Transverse colon (tissue), 4 donors: ENCODE results near the gene BST1. TPM values are rescaled to one million over a fixed set of nuclear protein-coding genes. Genes with fewer than 3 reads are reported as not detected.

Experiments
- DNase-seq: peaks from one replicate; pipeline ENCODE4 v3.0.0-alpha.2; 2019
- H3K27ac ChIP-seq, 4 donors: fragments of 200-600 bp; sonication (generic); 2 replicates each; pipeline ENCODE4 v1.5.1; 2016 to 2018; ENCODE audit warnings: inconsistent platforms in 4 of 4
- H3K27me3 ChIP-seq: fragments of 200-600 bp; sonication (generic); 2 replicates; pipeline ENCODE4 v1.5.1; 2017; ENCODE audit warnings: inconsistent platforms
- H3K36me3 ChIP-seq, 4 donors: fragments of 200-600 bp; sonication (generic); 2 replicates each; pipeline ENCODE4 v1.5.1; 2017 to 2019; ENCODE audit warnings: inconsistent platforms in 4 of 4
- H3K4me1 ChIP-seq, 4 donors: fragments of 200-600 bp; sonication (generic); 2 replicates each; pipeline ENCODE4 v1.5.1; 2017 to 2020; ENCODE audit warnings: inconsistent platforms in 4 of 4
- H3K4me3 ChIP-seq, 4 donors: fragments of 200-600 bp; sonication (generic); 1 replicate in 1 of 4; 2 replicates in 3 of 4; pipeline versions ENCODE4 v1.5.1 to v1.6.1; 2017 to 2019; ENCODE audit warnings: inconsistent platforms in 4 of 4
- H3K9me3 ChIP-seq, 2 donors: fragments of 200-600 bp; sonication (generic); 2 replicates each; pipeline ENCODE4 v1.5.1; 2017 to 2019; ENCODE audit warnings: inconsistent platforms in 2 of 2
- CTCF ChIP-seq, 5 experiments: fragments of 200-600 bp in 3 of 5; fragments of 450-650 bp in 2 of 5; sonication (generic) in 3 of 5; IDR thresholded peaks; 1 replicate in 2 of 5; 2 replicates in 3 of 5; pipeline ENCODE4 v1.5.1; 2016 to 2017; ENCODE audit warnings: antibody characterized with exemption in 5 of 5, inconsistent platforms in 3 of 5, mild to moderate bottlenecking in 2 of 5, moderate library complexity in 1 of 5
- EP300 ChIP-seq: sonication (generic); formaldehyde crosslinking; IDR thresholded peaks from one replicate; pipeline ENCODE4 v1.6.1; 2017; ENCODE audit warnings: antibody characterized with exemption, low read depth
- POLR2A ChIP-seq: fragments of 450-650 bp; IDR thresholded peaks from one replicate; pipeline ENCODE4 v1.6.1; 2016; ENCODE audit warnings: antibody characterized with exemption, mild to moderate bottlenecking, moderate library complexity
- POLR2AphosphoS5 ChIP-seq, 3 donors: sonication (generic); formaldehyde crosslinking; IDR thresholded peaks; one replicate each; pipeline ENCODE4 v1.6.1; 2016; ENCODE audit warnings: antibody characterized with exemption in 3 of 3
- WGBS, 2 donors: methylation state at CpG; one replicate each; pipeline ENCODE4 v1.1.5; 2018; ENCODE audit warnings: low coverage in 1 of 2; 5-methylcytosine and 5-hydroxymethylcytosine counted together
- in situ Hi-C, 4 donors: fragments of 200-750 bp; cut with MboI; loops; one replicate each; pipeline versions ENCODE4 v1.15.0 to v1.15.1; 2017; ENCODE audit warnings: low sequenced_read_pairs in 3 of 4, low pct_ligation_motif_present in 1 of 4, low pct_unique_long_range_greater_than_20kb in 1 of 4
- intact Hi-C: fragments of 100-400 bp; cut with DNase I; formaldehyde crosslinking; loops from one replicate; pipeline ENCODE4 v1.15.1; 2023; ENCODE audit warnings: low total_unique reads
- total RNA-seq, 4 donors: library from RNA; depleted of rRNA; stranded (reverse); fragments of >200 nt; gene quantifications; one replicate each; pipeline ENCODE4 v1.1.0, GENCODE V29; 2016

Gene BST1
- total RNA-seq, 4 donors from 2014 or later: 4.3 to 19.4 TPM; not detected in 2

- Histone ChIP-seq H3K27me3 (no peaks in the 10 kb centered on the region), H3K27ac (peak overlapping the region in 1 of 4 donors; percentile 40), H3K9me3 (no peaks in the 10 kb centered on the region), H3K36me3 (no peaks in the 10 kb centered on the region), H3K4me3 (no peak overlapping the region), H3K4me1 (peaks cover 0 to 14% (median 7%) of the 10 kb centered on the region in 4 donors)
- TF ChIP-seq CTCF (IDR thresholded peaks at IDR 0.05): no peak
- 68 to 100% methylated on average over 2 to 7 of the region's 7 CpGs for WGBS, 2 donors
- in situ Hi-C loops (no loop called here), intact Hi-C loops (loop anchor here (5.0 kb wide), 1 partner anchor 1258 kb away; no protein-coding TSS in a partner anchor)
- no peak for DNase-seq
Observed at GRCh38 chr4:15718959-15719358, 16.1 kb downstream of the BST1 start.

GRCh38 chr4:15719506-15719905 lies 16.6 kb downstream of the BST1 start:
- H3K4me3 ChIP-seq: no peak overlapping the region
- H3K36me3 ChIP-seq: no peaks in the 10 kb centered on the region
- TF ChIP-seq POLR2AphosphoS5 (IDR thresholded peaks at IDR 0.05) (no peak), CTCF (IDR thresholded peaks at IDR 0.05) (no peak), EP300 (no peak), POLR2A (no peak)
- no peaks in the 10 kb centered on the region for H3K9me3 ChIP-seq
- peak overlapping the region in 1 of 4 donors; percentile 40 for H3K27ac ChIP-seq
- intact Hi-C loops: loop anchor here (5.0 kb wide), 1 partner anchor 1258 kb away; no protein-coding TSS in a partner anchor
- peaks cover 0 to 14% (median 7%) of the 10 kb centered on the region in 4 donors for H3K4me1 ChIP-seq
- WGBS, 2 donors: 76 to 85% methylated on average over 2 to 4 of the region's 4 CpGs
- DNase-seq: no peak
- H3K27me3 ChIP-seq: no peaks in the 10 kb centered on the region
- in situ Hi-C loops: no loop called here

GRCh38 chr4:15720851-15721250 lies 18.0 kb downstream of the BST1 start:
- no peak for TF ChIP-seq POLR2A
- no peak for TF ChIP-seq POLR2AphosphoS5 (IDR thresholded peaks at IDR 0.05)
- TF ChIP-seq EP300: no peak
- TF ChIP-seq CTCF (IDR thresholded peaks at IDR 0.05): no peak
- Histone ChIP-seq H3K36me3 (no peaks in the 10 kb centered on the region), H3K27ac (no peak overlapping the region), H3K9me3 (no peaks in the 10 kb centered on the region), H3K4me1 (peaks cover 0 to 21% (median 7%) of the 10 kb centered on the region in 4 donors), H3K4me3 (no peak overlapping the region), H3K27me3 (no peaks in the 10 kb centered on the region)
- in situ Hi-C loops (no loop called here), intact Hi-C loops (no loop called here)
- 90 to 94% methylated on average over 2 of the region's 2 CpGs for WGBS, 2 donors
- no peak for DNase-seq

GRCh38 chr4:15725608-15726007 lies 22.7 kb downstream of the BST1 start:
- Histone ChIP-seq H3K27me3 (no peaks in the 10 kb centered on the region), H3K9me3 (no peaks in the 10 kb centered on the region), H3K36me3 (no peaks in the 10 kb centered on the region), H3K4me3 (no peak overlapping the region), H3K27ac (peak overlapping the region in 1 of 4 donors; percentile 51), H3K4me1 (peaks cover 0 to 7% (median 1%) of the 10 kb centered on the region in 4 donors)
- DNase-seq: no peak
- intact Hi-C loops: no loop called here
- 24 to 29% methylated on average over 3 to 4 of the region's 4 CpGs for WGBS, 2 donors
- TF ChIP-seq EP300: no peak
- no peak for TF ChIP-seq POLR2A
- no peak for TF ChIP-seq CTCF (IDR thresholded peaks at IDR 0.05)
- TF ChIP-seq POLR2AphosphoS5 (IDR thresholded peaks at IDR 0.05): no peak
- in situ Hi-C loops: loop anchor here in 1 of 4 donors (25.0 kb wide), 1 partner anchor 137 kb away; no protein-coding TSS in a partner anchor
